ENCODE results near the gene MYO1H.
"Not testable (repeated sequence)": the region's sequence is repeated elsewhere in the genome, so short reads cannot be mapped to it uniquely, and the experiment has no call there.

GRCh38 chr12:109404841-109405240, 57.1 kb downstream of the MYO1H start:
- TF ChIP-seq CTCF, EZH2 (IDR thresholded peaks at IDR 0.05): not testable (repeated sequence)

Data from neural progenitor cell (in vitro differentiated cells).